Retinal pigment epithelial cell (primary cell): ENCODE results near the gene TMTC1.

ENCODE experiments used
- DNase-seq: peaks from one replicate; pipeline ENCODE4 v3.0.0-alpha.2; 2010; ENCODE audit warnings: low read depth
- H3K4me3 ChIP-seq: 2 replicates; pipeline ENCODE4 v1.5.1; 2011; ENCODE audit warnings: mild to moderate bottlenecking, low read length, control low read depth, moderate library complexity
- CTCF ChIP-seq: conservative IDR thresholded peaks from 2 replicates; pipeline ENCODE4 v1.5.1; 2011; ENCODE audit warnings: low read depth, low read length, control low read depth, inconsistent platforms

The TMTC1 gene

GRCh38 chr12:29741342-29742241, 42.1 kb downstream of the TMTC1 start:
- TF ChIP-seq CTCF, result no peak
- peak; percentile 94 for DNase-seq

GRCh38 chr12:29739279-29739991, 44.3 kb downstream of the TMTC1 start:
- H3K4me3 ChIP-seq, result no peak overlapping the region
- no peak for DNase-seq
- TF ChIP-seq CTCF, result no peak

More at GRCh38 chr12:29741342-29742241, 42.1 kb downstream of the TMTC1 start:
- no peak overlapping the region for H3K4me3 ChIP-seq

- TF ChIP-seq CTCF, result no peak
- no peak overlapping the region for H3K4me3 ChIP-seq
- DNase-seq, result no peak
These were observed 45.4 kb downstream of the TMTC1 start for GRCh38 chr12:29738365-29738764.

- no peak for DNase-seq
- TF ChIP-seq CTCF, result no peak
- no peak overlapping the region for H3K4me3 ChIP-seq
These were observed 46.1 kb downstream of the TMTC1 start for GRCh38 chr12:29737644-29738043.

- no peak for DNase-seq
- no peak overlapping the region for H3K4me3 ChIP-seq
- TF ChIP-seq CTCF, result no peak
These were observed 48.1 kb downstream of the TMTC1 start for GRCh38 chr12:29735604-29736003.

GRCh38 chr12:29734734-29735133, 49.0 kb downstream of the TMTC1 start:
- no peak for TF ChIP-seq CTCF
- H3K4me3 ChIP-seq, result no peak overlapping the region
- no peak for DNase-seq
